GM23338 (cell line): Measurements from ENCODE around the gene CYP1A2. TPM values are rescaled to one million over a fixed set of nuclear protein-coding genes. Genes with fewer than 3 reads are reported as not detected.

ENCODE experiments used
- ATAC-seq: fragments of 200-7000 bp; cut with Tn5 transposase; 3 replicates; pipeline ENCODE4 v1.9.1; 2020
- DNase-seq: peaks from one replicate; pipeline ENCODE4 v3.0.0-alpha.2; 2015; ENCODE audit warnings: low spot score
- H2AFZ ChIP-seq: fragments of 200-600 bp; sonication (generic); 2 replicates; pipeline ENCODE4 v1.8.0; 2016; ENCODE audit warnings: antibody characterized with exemption, mild to moderate bottlenecking, moderate library complexity
- H3F3A ChIP-seq: fragments of 200-600 bp; sonication (generic); replicated peaks from 2 replicates; pipeline ENCODE4 v1.8.0; 2017; ENCODE audit warnings: antibody characterized with exemption, mixed run types, low read depth
- H3K27ac ChIP-seq: fragments of 200-600 bp; sonication (generic); 2 replicates; pipeline ENCODE4 v1.6.1; 2016; ENCODE audit warnings: low read depth
- H3K27me3 ChIP-seq: fragments of 200-600 bp; sonication (generic); 2 replicates; pipeline ENCODE4 v1.8.0; 2016; ENCODE audit warnings: mild to moderate bottlenecking, mixed run types, moderate library complexity; ENCODE audit not compliant: insufficient read depth
- H3K36me3 ChIP-seq: fragments of 200-600 bp; sonication (generic); 2 replicates; pipeline ENCODE4 v1.8.0; 2016; ENCODE audit warnings: mild to moderate bottlenecking; ENCODE audit not compliant: insufficient read depth
- H3K4me1 ChIP-seq: fragments of 200-600 bp; sonication (generic); 2 replicates; pipeline ENCODE4 v1.8.0; 2016; ENCODE audit warnings: mild to moderate bottlenecking, moderate library complexity; ENCODE audit not compliant: insufficient read depth
- H3K4me2 ChIP-seq: fragments of 200-600 bp; sonication (generic); 2 replicates; pipeline ENCODE4 v1.7.1; 2017; ENCODE audit warnings: mixed run types
- H3K4me3 ChIP-seq: fragments of 200-600 bp; sonication (generic); 2 replicates; pipeline ENCODE4 v1.6.1; 2016; ENCODE audit warnings: mixed run types
- H3K79me2 ChIP-seq: fragments of 200-600 bp; sonication (generic); replicated peaks from 2 replicates; pipeline ENCODE4 v1.8.0; 2017; ENCODE audit warnings: mild to moderate bottlenecking; ENCODE audit not compliant: insufficient read depth
- H3K9me2 ChIP-seq: fragments of 200-600 bp; sonication (generic); 2 replicates; pipeline ENCODE4 v1.8.0; 2017; ENCODE audit not compliant: insufficient read depth
- H4K20me1 ChIP-seq: fragments of 200-600 bp; sonication (generic); replicated peaks from 2 replicates; pipeline ENCODE4 v1.8.0; 2017; ENCODE audit warnings: mild to moderate bottlenecking; ENCODE audit not compliant: insufficient read depth
- H3K27ac Mint-ChIP-seq: 2 replicates; pipeline ENCODE4 v1.8.0; 2020; ENCODE audit warnings: inconsistent platforms, mild to moderate bottlenecking, moderate library complexity, mixed read lengths
- H3K27me3 Mint-ChIP-seq: 3 replicates; pipeline ENCODE4 v1.8.0; 2022; ENCODE audit warnings: low read depth, mild to moderate bottlenecking, moderate library complexity, mixed read lengths, inconsistent platforms; ENCODE audit not compliant: insufficient read depth, poor library complexity
- H3K36me3 Mint-ChIP-seq: 3 replicates; pipeline ENCODE4 v1.8.0; 2021; ENCODE audit warnings: low read depth, mild to moderate bottlenecking, inconsistent platforms, moderate library complexity, mixed read lengths
- H3K4me1 Mint-ChIP-seq: 3 replicates; pipeline ENCODE4 v1.8.0; 2020; ENCODE audit warnings: mild to moderate bottlenecking, inconsistent platforms, mixed read lengths
- H3K4me3 Mint-ChIP-seq: 3 replicates; pipeline ENCODE4 v1.8.0; 2021; ENCODE audit warnings: moderate library complexity, mild to moderate bottlenecking, inconsistent platforms, mixed read lengths
- H3K9me3 Mint-ChIP-seq: 3 replicates; pipeline ENCODE4 v1.8.0; 2020; ENCODE audit warnings: moderate library complexity, mild to moderate bottlenecking, inconsistent platforms, mixed read lengths
- EZH2 ChIP-seq: fragments of 200-600 bp; sonication (generic); IDR thresholded peaks from one replicate; pipeline ENCODE4 v1.8.0; 2017; ENCODE audit warnings: antibody characterized with exemption, mild to moderate bottlenecking, low read depth; ENCODE audit not compliant: unreplicated experiment
- JUNB ChIP-seq: IDR thresholded peaks from one replicate; pipeline ENCODE4 v1.6.1; 2016; ENCODE audit warnings: antibody characterized with exemption; ENCODE audit not compliant: unreplicated experiment
- NANOG ChIP-seq: IDR thresholded peaks from 2 replicates; pipeline ENCODE4 v1.6.1; 2016; ENCODE audit warnings: antibody characterized with exemption, borderline replicate concordance
- ZNF114 ChIP-seq: fragments of 250-450 bp; sonication (Bioruptor Pico); IDR thresholded peaks from 2 replicates; pipeline ENCODE4 v1.5.0; 2020; ENCODE audit warnings: mild to moderate bottlenecking, moderate library complexity
- polyA plus RNA-seq: library from polyadenylated mRNA; unstranded; fragments of >200 nt; fragmentation: Nextera tagmentation; extraction: Ambion mirVana; gene quantifications from 2 replicates; pipeline ENCODE4 v1.2.1, GENCODE V29; 2016
- total RNA-seq: library from RNA; depleted of rRNA; stranded (reverse); fragments of >200 nt; shearing (Covaris generic); gene quantifications from 2 replicates; pipeline ENCODE4 v1.2.3, GENCODE V29; 2014
- TF ChIP-seq, protein P1 (sequence below): fragments of 250-450 bp; sonication (Bioruptor Pico); IDR thresholded peaks from 2 replicates; pipeline ENCODE4 v1.5.0; 2020; ENCODE audit warnings: mild to moderate bottlenecking, moderate library complexity

CYP1A2 gene
- total and polyA plus RNA-seq, 2 experiments from 2014 or later: not detected

GRCh38 chr15:74722591-74722990 lies 26.1 kb upstream of the CYP1A2 start:
- H3K4me1 Mint-ChIP-seq: peaks cover 5% of the 10 kb centered on the region
- Histone ChIP-seq H3K36me3 (no peaks in the 10 kb centered on the region), H2AFZ (no peak overlapping the region), H3K79me2 (no peaks in the 10 kb centered on the region), H4K20me1 (no peaks in the 10 kb centered on the region), H3K4me2 (no peak overlapping the region), H3K4me1 (peaks cover 7% of the 10 kb centered on the region; the same call in 1 of the 2 replicates), H3F3A (no peaks in the 10 kb centered on the region), H3K4me3 (no peak overlapping the region), H3K27me3 (peaks cover 28% of the 10 kb centered on the region), H3K27ac (no peak overlapping the region), H3K9me2 (0 out of 2 replicates have a peak, but pooled peaks cover 5% of the 10 kb centered on the region)
- H3K4me3 Mint-ChIP-seq: no peak overlapping the region
- peaks cover 19% of the 10 kb centered on the region for H3K27me3 Mint-ChIP-seq
- peaks cover 7% of the 10 kb centered on the region for H3K9me3 Mint-ChIP-seq
- no peak for ATAC-seq
- H3K27ac Mint-ChIP-seq: no peak overlapping the region
- no peak for DNase-seq
- TF ChIP-seq, protein P1, sequence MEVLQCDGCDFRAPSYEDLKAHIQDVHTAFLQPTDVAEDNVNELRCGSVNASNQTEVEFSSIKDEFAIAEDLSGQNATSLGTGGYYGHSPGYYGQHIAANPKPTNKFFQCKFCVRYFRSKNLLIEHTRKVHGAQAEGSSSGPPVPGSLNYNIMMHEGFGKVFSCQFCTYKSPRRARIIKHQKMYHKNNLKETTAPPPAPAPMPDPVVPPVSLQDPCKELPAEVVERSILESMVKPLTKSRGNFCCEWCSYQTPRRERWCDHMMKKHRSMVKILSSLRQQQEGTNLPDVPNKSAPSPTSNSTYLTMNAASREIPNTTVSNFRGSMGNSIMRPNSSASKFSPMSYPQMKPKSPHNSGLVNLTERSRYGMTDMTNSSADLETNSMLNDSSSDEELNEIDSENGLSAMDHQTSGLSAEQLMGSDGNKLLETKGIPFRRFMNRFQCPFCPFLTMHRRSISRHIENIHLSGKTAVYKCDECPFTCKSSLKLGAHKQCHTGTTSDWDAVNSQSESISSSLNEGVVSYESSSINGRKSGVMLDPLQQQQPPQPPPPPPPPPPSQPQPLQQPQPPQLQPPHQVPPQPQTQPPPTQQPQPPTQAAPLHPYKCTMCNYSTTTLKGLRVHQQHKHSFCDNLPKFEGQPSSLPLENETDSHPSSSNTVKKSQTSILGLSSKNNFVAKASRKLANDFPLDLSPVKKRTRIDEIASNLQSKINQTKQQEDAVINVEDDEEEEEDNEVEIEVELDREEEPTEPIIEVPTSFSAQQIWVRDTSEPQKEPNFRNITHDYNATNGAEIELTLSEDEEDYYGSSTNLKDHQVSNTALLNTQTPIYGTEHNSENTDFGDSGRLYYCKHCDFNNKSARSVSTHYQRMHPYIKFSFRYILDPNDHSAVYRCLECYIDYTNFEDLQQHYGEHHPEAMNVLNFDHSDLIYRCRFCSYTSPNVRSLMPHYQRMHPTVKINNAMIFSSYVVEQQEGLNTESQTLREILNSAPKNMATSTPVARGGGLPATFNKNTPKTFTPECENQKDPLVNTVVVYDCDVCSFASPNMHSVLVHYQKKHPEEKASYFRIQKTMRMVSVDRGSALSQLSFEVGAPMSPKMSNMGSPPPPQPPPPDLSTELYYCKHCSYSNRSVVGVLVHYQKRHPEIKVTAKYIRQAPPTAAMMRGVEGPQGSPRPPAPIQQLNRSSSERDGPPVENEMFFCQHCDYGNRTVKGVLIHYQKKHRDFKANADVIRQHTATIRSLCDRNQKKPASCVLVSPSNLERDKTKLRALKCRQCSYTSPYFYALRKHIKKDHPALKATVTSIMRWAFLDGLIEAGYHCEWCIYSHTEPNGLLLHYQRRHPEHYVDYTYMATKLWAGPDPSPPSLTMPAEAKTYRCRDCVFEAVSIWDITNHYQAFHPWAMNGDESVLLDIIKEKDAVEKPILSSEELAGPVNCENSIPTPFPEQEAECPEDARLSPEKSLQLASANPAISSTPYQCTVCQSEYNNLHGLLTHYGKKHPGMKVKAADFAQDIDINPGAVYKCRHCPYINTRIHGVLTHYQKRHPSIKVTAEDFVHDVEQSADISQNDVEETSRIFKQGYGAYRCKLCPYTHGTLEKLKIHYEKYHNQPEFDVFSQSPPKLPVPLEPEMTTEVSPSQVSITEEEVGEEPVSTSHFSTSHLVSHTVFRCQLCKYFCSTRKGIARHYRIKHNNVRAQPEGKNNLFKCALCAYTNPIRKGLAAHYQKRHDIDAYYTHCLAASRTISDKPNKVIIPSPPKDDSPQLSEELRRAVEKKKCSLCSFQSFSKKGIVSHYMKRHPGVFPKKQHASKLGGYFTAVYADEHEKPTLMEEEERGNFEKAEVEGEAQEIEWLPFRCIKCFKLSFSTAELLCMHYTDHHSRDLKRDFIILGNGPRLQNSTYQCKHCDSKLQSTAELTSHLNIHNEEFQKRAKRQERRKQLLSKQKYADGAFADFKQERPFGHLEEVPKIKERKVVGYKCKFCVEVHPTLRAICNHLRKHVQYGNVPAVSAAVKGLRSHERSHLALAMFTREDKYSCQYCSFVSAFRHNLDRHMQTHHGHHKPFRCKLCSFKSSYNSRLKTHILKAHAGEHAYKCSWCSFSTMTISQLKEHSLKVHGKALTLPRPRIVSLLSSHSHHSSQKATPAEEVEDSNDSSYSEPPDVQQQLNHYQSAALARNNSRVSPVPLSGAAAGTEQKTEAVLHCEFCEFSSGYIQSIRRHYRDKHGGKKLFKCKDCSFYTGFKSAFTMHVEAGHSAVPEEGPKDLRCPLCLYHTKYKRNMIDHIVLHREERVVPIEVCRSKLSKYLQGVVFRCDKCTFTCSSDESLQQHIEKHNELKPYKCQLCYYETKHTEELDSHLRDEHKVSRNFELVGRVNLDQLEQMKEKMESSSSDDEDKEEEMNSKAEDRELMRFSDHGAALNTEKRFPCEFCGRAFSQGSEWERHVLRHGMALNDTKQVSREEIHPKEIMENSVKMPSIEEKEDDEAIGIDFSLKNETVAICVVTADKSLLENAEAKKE (CRISPR knock-in tag): no peak
- H3K36me3 Mint-ChIP-seq: peaks cover 3% of the 10 kb centered on the region; the same call in 1 of the 3 replicates

DNA sequence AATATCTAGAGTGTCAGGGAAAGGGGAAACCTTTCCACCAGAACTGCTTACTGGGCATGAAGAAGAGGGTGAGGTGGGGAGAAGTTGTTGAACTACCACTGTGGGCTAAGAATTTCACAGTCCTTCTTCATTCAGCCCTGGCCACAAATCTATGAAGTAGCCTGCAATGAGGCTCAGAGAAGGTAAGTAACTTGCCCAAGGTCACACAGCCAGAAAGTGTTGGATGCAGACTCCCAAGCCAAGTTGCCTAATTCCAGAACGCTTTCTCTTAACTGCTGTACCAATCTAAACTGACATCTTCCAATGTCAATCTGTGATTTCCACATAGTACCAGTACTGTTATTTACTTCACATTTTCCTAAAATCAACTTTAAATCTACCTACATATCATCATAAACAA lies 25.5 kb upstream of the CYP1A2 start:
- Histone ChIP-seq H3K9me2 (0 out of 2 replicates have a peak, but pooled peaks cover 5% of the 10 kb centered on the region), H3K4me3 (no peak overlapping the region), H3K4me2 (no peak overlapping the region), H3F3A (no peaks in the 10 kb centered on the region), H4K20me1 (no peaks in the 10 kb centered on the region), H2AFZ (no peak overlapping the region; the same call in 1 of the 2 replicates), H3K79me2 (no peaks in the 10 kb centered on the region), H3K4me1 (peaks cover 7% of the 10 kb centered on the region; the same call in 1 of the 2 replicates), H3K27me3 (peaks cover 33% of the 10 kb centered on the region), H3K36me3 (no peaks in the 10 kb centered on the region), H3K27ac (no peak overlapping the region)
- Mint-ChIP-seq H3K4me1 (peaks cover 5% of the 10 kb centered on the region), H3K36me3 (peaks cover 3% of the 10 kb centered on the region; the same call in 2 of the 3 replicates), H3K27ac (no peak overlapping the region), H3K9me3 (peaks cover 9% of the 10 kb centered on the region), H3K4me3 (no peak overlapping the region), H3K27me3 (peaks cover 25% of the 10 kb centered on the region)
- ATAC-seq (no peak), DNase-seq (no peak)
- TF ChIP-seq NANOG (no peak), ZNF114 (CRISPR knock-in tag) (no peak), JUNB (no peak), EZH2 (no peak)
- TF ChIP-seq, protein P1 (CRISPR knock-in tag): no peak
